ENCODE measurements around the gene TTC4. TPM values are rescaled to one million over a fixed set of nuclear protein-coding genes. Genes with fewer than 3 reads are reported as not detected.

Gene TTC4
- 23.9 and 29.4 TPM in 2 replicates for total RNA-seq

DNA sequence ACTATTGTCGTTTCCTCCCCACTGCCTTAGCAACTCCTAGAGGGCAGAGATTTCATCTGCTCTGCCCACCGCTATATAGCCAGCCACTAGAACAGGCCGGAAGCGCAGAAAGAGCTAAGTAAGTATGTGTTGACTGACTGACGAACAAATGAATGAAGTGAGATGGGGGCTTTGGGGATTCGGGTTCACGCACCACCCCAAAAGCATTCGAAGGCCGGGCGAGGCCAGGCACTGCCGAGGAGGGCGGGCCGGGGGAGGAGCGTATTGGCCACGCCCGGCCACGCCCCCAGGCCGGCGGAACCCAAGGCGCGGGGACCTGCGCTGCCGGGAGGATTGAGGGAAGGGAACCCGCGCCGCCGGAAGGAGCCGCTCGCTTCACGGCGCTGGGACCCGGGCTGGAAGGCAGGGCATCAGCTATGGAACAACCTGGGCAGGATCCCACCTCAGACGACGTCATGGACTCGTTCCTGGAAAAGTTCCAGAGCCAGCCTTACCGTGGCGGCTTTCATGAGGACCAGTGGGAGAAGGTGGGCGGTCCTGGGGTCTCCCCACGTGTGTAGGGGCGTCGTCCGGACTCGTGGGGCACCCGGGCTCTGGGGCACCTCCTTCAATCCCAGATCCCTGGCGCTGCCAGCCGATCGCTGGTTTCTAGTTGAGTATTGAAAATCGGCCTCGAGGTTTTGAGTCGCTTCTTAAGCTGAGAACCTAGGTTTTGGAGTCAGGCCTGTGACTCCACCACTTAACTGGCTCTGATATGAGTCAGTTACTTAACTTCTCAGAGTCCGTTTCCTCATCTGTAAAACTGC lies at the start of gene TTC4:
Gene TTC4, plus strand, starts transcription at position 369 of the 806 bp plus-strand sequence. Its CDS starts 48 bp downstream, at position 417.
- DNase-seq (ENCODE audit: extremely low read depth, low read depth, low spot score) = peak; percentile 20

DNA sequence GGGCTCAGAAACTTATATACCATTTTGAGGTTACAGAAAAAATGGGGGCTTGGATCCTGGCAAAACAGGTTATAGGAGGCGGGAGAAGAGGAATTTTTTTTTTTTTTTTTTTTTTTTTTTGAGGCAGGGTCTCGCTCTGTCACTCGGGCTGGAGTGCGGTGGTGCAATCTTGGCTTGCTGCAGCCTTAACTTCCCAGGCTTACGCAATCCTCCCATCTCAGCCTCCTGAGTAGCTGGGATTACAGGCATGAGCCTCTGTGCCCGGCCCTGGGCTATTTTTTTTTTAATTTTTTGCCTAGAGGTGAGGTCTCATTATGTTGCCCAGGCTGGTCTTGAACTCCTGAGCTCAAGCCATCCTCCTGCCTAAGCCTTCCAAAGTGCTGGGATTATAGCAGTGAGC lies 49.3 kb upstream of the TTC4 start:
- no peak for DNase-seq (ENCODE audit: extremely low read depth, low read depth, low spot score)

DNA sequence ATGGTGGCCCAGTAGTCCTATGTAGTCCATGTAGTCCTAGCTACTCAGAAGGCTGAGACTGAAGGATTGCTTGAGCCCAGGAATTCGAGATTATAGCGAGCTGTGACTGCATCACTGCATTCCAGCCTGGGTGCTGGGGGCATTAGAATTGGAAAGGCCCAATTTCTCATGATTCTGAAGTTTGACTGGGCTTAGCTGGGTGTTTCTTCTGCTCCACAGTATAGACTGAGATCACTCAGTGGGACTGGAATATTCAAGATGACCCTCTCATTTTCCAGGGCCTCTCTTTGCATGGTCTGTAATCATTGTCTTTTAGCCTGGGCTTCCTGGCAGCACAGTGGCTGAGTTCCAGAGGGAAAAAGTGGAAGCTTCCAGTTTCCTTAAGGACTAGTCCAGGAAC lies 47.9 kb upstream of the TTC4 start:
- DNase-seq (ENCODE audit: extremely low read depth, low read depth, low spot score) = no peak

GRCh38 chr1:54668567-54668966 lies 47.1 kb upstream of the TTC4 start:
- DNase-seq (ENCODE audit: extremely low read depth, low read depth, low spot score) = no peak

DNA sequence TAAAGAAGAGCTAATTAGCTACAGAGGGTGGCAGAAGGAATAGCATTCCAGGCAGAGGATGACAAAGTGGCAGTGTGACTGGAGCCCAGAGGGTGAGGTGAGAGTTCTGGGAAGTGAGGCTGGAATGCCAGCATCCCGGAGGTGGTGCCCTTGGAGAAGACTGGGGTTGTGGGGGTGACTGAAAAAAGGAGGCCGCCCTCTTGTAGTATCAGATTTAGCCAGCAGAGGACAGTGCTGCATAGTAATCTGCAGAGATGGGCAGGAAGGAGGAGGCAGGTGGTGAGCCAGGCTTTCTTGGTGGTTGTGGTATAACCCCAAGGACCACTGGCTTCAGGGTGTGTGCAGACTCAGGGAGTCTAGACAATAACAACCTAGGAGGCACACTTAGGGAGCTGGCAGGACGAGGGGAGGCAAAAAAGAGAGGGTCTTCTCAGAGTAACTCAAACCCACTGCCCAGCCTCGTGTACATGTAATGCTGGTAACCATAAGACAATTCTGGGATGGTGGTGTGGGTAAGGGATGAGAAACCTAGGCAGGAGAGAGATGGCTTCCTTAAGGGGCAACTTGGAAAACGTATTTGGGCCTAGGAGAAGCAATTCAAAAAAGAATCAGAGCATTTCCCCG lies 43.6 kb upstream of the TTC4 start:
- peak; percentile 20 for DNase-seq (ENCODE audit: extremely low read depth, low read depth, low spot score)

DNA sequence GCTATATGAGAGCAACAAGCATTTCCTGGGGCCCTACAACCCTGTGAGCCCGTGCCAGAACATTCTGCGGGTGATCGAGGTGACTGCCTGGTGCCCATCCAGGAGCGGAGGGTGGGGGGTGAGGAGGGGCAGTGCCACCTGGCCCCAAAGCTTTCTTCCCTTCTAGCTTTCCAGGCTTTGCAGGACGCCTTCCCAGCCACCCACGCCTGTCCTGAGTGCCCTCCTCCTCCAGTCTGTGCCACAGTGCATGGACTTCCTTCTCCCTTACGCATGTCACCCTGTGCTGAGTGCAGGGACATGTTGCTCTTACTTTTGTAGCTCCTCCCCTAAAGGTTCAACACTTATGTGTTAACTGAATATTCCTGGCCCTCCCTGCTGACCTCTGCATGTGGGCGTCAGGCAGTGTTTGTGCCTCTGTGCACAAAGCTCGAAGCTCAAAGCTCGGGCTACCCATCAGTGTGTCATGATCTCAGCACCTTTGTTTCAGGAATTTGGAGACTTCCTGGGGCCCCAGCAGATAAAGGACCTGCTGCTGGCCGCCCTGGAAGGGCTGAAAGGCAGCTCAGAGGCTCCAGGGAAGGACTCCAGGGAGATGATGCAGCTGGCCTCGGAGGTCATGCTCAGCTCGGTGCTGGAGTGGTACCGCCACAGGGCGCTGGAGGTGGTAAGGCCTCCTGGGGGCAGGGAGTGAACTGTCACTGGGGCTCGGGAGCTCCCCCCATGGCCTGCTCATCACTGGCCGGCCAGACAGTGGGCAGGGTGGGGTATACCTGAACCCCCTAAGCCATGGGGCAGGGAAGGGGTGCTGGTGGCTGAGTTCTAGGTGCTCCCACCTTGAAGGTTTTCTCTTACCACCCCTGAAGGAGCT lies 36.7 kb upstream of the TTC4 start:
- no peak for DNase-seq (ENCODE audit: extremely low read depth, low read depth, low spot score)

- DNase-seq (ENCODE audit: extremely low read depth, low read depth, low spot score) = no peak
These were observed 36.0 kb upstream of the TTC4 start for GRCh38 chr1:54679706-54680105.

GRCh38 chr1:54680387-54680786 lies 35.3 kb upstream of the TTC4 start:
- no peak for DNase-seq (ENCODE audit: extremely low read depth, low read depth, low spot score)

DNA sequence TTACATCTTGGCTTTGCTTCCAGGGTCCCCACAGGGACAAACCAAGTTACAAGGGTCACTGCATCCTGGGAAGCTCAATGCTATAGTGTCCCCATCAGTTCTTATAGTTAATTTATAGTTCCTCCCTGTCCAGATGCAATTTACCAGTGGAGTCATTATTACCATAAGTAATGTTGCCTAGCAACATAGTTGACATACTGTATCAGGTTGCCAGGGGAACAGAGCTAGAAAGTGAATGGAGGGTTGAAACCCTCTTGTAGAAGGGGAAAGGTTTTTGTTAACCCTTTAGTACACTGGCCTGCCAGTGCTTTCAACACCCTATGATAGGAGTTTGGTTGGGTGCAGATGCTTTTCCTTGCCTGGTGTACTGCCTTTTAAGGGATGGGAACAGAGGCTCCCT lies 34.3 kb upstream of the TTC4 start:
- no peak for DNase-seq (ENCODE audit: extremely low read depth, low read depth, low spot score)

DNA sequence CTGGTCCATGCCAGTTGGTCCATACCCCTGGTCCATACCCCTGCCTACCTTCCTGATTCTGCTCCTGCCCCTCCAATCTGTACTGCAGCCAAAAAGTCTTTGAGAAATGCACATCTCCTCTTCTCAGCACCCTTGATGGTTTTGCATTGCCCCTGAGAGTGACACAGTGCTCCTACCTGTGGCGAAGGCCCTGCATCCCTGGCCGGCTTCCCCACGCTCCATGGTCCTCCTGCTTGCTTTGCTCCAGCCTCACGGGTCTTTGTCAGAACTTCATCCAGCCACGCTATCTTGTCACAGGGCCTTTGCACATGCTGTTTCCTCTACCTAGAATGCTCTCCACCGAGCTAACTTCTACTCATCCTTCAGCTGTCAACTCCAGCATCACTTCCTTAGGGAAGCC lies 32.2 kb upstream of the TTC4 start:
- DNase-seq (ENCODE audit: extremely low read depth, low read depth, low spot score) = no peak

DNA sequence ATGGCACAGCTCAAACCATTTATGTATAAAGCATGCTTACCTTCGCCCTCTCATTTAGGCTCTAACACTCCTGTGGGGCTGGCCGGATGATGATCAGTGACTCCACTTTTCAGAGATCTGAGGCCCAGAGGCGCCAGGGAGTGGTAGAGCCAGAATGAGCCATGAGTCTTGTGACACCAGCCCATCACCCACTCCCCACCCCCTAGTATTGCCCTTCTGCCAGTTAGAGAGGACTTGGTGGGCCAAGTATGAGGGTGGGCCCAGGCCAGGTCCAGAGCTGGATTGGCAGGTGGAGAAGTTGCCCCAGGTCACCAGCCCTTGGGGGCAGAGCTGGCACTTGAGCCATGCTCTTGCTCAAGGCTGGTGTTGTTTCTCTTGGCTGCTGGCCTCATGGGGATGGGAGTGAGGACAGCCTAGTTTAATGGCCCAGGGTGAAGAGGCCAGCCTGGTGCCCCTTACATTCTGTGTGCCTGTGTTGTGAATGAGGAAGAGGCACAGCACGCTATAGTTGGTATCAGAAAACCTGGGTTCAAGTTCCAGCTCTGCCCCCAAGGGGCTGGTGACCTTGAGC lies 30.2 kb upstream of the TTC4 start:
- DNase-seq (ENCODE audit: extremely low read depth, low read depth, low spot score) = no peak

- no peak for DNase-seq (ENCODE audit: extremely low read depth, low read depth, low spot score)
These were observed 29.5 kb upstream of the TTC4 start for GRCh38 chr1:54686155-54686554.

DNA sequence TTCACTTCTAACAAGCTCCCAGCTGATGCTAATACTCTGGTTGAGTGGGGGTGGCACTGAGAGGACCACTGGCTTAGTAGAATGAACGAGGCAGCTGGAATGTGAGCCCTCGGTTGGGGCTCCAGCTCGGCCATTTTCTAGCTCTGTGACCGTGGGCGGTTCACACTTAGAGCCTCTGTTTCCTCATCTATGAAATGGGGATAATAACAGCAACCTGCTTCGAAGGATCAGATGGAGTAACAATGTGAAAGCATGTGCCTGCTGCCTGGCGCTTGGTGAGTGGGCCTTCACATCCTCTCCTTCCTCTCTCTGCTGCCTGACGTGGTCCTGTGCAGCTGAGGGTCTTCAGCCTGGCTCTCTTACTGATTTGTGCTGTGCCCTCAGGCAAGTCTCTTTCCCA lies 20.9 kb upstream of the TTC4 start:
- no peak for DNase-seq (ENCODE audit: extremely low read depth, low read depth, low spot score)

GRCh38 chr1:54695221-54695620 lies 20.4 kb upstream of the TTC4 start:
- DNase-seq (ENCODE audit: extremely low read depth, low read depth, low spot score) = no peak

DNA sequence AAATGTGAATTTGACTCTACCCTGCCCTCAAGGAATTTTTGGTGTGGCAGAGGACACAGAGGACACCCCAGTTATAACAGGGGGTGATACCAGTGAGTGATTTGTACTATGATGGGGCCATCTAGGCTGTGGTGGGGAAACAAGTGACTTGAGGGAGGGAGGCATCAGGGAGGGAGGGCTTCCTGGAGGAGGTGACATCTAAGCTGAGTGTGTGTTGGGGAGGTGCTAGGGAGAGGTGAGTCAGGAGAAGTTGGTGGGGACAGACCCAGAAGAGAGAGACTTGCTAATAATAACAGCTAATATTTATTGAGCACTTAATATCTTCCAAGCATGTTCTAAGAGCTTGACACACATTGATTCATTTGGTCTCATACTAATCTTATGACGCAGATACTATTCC lies 19.9 kb upstream of the TTC4 start:
- DNase-seq (ENCODE audit: extremely low read depth, low read depth, low spot score) = no peak

GRCh38 chr1:54696262-54696661 lies 19.4 kb upstream of the TTC4 start:
- no peak for DNase-seq (ENCODE audit: extremely low read depth, low read depth, low spot score)

- no peak for DNase-seq (ENCODE audit: extremely low read depth, low read depth, low spot score)
These were observed 17.8 kb upstream of the TTC4 start for GRCh38 chr1:54697896-54698295.

DNA sequence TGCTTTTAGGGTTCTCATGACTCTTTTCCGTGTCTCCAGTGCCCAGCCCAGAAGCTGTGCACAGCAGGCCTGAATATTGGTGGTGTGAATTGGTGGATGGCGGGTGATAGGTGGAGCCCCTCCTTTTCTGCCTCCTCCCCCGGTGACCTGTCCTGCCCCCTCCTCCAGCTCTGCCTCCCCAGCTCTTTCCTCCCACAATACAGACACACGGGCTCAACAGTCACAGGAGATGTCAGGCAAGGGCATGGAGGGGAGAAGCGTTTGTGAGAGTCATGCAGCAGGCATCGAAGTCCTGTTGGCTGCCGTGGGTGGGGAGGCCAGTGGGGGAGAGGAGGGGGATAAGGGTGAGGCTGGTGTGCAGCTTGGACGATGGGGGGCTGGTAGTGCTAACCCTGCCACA lies 17.3 kb upstream of the TTC4 start:
- DNase-seq (ENCODE audit: extremely low read depth, low read depth, low spot score) = no peak

GRCh38 chr1:54699936-54700525 lies 15.6 kb upstream of the TTC4 start:
- no peak for DNase-seq (ENCODE audit: extremely low read depth, low read depth, low spot score)

- no peak for DNase-seq (ENCODE audit: extremely low read depth, low read depth, low spot score)
These were observed 14.6 kb upstream of the TTC4 start for GRCh38 chr1:54701066-54701465.

DNA sequence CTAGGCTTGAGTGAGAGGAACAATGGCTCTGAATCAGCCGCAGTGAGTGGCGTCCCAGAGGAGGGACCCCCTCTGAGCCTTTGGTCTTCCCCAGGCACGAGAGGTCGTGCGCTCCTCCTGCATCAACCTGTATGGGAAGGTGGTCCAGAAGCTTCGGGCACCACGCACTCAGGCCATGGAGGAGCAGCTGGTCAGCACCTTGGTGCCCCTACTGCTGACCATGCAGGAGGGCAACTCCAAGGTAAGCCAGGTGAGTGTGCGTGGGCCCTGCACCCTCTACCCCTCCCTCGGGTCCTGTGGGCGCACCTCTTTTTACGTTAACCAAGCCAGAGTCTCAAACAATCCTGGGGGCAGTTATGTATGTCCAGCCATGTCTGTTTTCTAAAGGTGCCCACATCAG lies 13.7 kb upstream of the TTC4 start:
- DNase-seq (ENCODE audit: extremely low read depth, low read depth, low spot score) = no peak

Measured in glomerular endothelial cell (primary cell).